Heart left ventricle (tissue), 16 donors: ENCODE measurements around the gene LTBP2. TPM values are rescaled to one million over a fixed set of nuclear protein-coding genes. Genes with fewer than 3 reads are reported as not detected.
A peak's percentile ranks its signal among the peaks of the same experiment; 100 is the strongest.

Experiments used
- ATAC-seq, 4 donors: fragments of 200-7000 bp; cut with Tn5 transposase; one replicate each; pipeline ENCODE4 v1.9.1; 2020 to 2022; ENCODE audit warnings: moderate library complexity in 4 of 4, mild to moderate bottlenecking in 3 of 4, moderate number of reproducible peaks in 1 of 4
- DNase-seq, 5 donors: peaks; one replicate each; pipeline ENCODE4 v3.0.0-alpha.2; 2020
- H3K27ac ChIP-seq, 12 donors: fragments of 200-600 bp; sonication (generic) in 4 of 12; one replicate each; pipeline versions ENCODE4 v1.5.0 to v1.8.0; 2016 to 2022; ENCODE audit warnings: mild to moderate bottlenecking in 2 of 12
- H3K27me3 ChIP-seq, 9 donors: fragments of 200-600 bp; sonication (generic) in 2 of 9; one replicate each; pipeline versions ENCODE4 v1.5.1 to v1.8.0; 2016 to 2022; ENCODE audit warnings: mild to moderate bottlenecking in 3 of 9
- H3K36me3 ChIP-seq, 9 donors: fragments of 200-600 bp; sonication (generic) in 2 of 9; one replicate each; pipeline versions ENCODE4 v1.5.0 to v1.8.0; 2018 to 2022; ENCODE audit warnings: mild to moderate bottlenecking in 2 of 9
- H3K4me1 ChIP-seq, 12 donors: fragments of 200-600 bp; sonication (generic) in 4 of 12; one replicate each; pipeline versions ENCODE4 v1.5.0 to v1.8.0; 2016 to 2022; ENCODE audit warnings: mild to moderate bottlenecking in 3 of 12
- H3K4me3 ChIP-seq, 12 donors: fragments of 200-600 bp; sonication (generic) in 4 of 12; one replicate each; pipeline versions ENCODE4 v1.5.0 to v1.8.0; 2017 to 2022; ENCODE audit warnings: mild to moderate bottlenecking in 9 of 12, moderate library complexity in 4 of 12
- H3K9me3 ChIP-seq, 12 donors: fragments of 200-600 bp; sonication (generic) in 4 of 12; one replicate each; pipeline versions ENCODE4 v1.5.0 to v1.8.0; 2016 to 2022; ENCODE audit warnings: mild to moderate bottlenecking in 1 of 12
- CTCF ChIP-seq, 12 donors: fragments of 200-600 bp; sonication (generic) in 4 of 12; IDR thresholded peaks; one replicate each; pipeline versions ENCODE4 v1.5.0 to v1.8.0; 2018 to 2022; ENCODE audit warnings: antibody characterized with exemption in 12 of 12, mild to moderate bottlenecking in 5 of 12
- POLR2A ChIP-seq, 2 donors: fragments of 450-650 bp; IDR thresholded peaks; one replicate each; pipeline ENCODE4 v1.6.1; 2017; ENCODE audit warnings: antibody characterized with exemption in 2 of 2, mild to moderate bottlenecking in 2 of 2, moderate library complexity in 2 of 2
- WGBS, 4 donors: extraction: QIAGEN DNeasy Blood & Tissue Kit in 2 of 4; methylation state at CpG; one replicate each; pipeline versions ENCODE4 v1.1.5 to v1.1.7; 2013 to 2018; 5-methylcytosine and 5-hydroxymethylcytosine counted together
- intact Hi-C, 10 donors: fragments of 100-400 bp; cut with DNase I; formaldehyde crosslinking; loops; one replicate each; pipeline versions ENCODE4 v1.11.1 to v1.14.2; 2022
- polyA plus RNA-seq, 2 donors: library from polyadenylated mRNA; stranded (reverse); fragments of 200-250 nt; gene quantifications; one replicate each; pipeline ENCODE4 v1.2.3, GENCODE V29; 2013
- total RNA-seq, 9 donors: library from RNA; depleted of rRNA in 2 of 9; stranded (reverse); fragments of >200 nt in 2 of 9; fragmentation: NEBNext Ultra II Directional in 3 of 9; extraction: Animal tissue kit (Norgen Biotek cat#: 25700) in 3 of 9; gene quantifications; one replicate each; pipeline versions ENCODE4 v1.1.0 to v1.2.4, GENCODE V29; 2016 to 2023
- donor health status: ischemic (EF 13 %, LVEDD 7.1; RV severe dilation, severe dysfunction).
- donor health status: healthy with polysubstance abuse.
- donor health status: DM: no; HTN: yes; CAD: no.
- donor health status: DM: no; HTN: no; CAD: no.
- donor health status: ischemic (EF 25% LVEDD 6.9; RV normal size, moderate dysfunction).
- donor health status: ischemic (EF 25% LVEDD 5.7; RV mildly dilated, moderate dysfunction).
- donor health status: healthy.
- donor health status: DM: yes; HTN: yes; CAD: no.
- donor health status: ischemic (EF 35%, LVEDD 5.7; RV mildly dilated, moderate dysfunction).
- donor health status: nonischemic (EF 11% LVEDD 7.7; RV severe dilation, severe dysfunction).
- donor health status: DM: yes; HTN: yes; CAD: no.
- donor health status: PGD.
- donor health status: ischemic (EF 29% LVEDD 5.4; RV normal size, mild dysfunction).
- donor health status: nonischemic (EF 23%, LVEDD 6.1; RV moderate dilation, normal function).

Gene LTBP2
- total and polyA plus RNA-seq, 11 donors = 4.0 to 69.1 (median 29.5) TPM

- intact Hi-C loops = loop anchor here in 1 of 10 donors (10.0 kb wide), 1 partner anchor 297 kb away; no protein-coding TSS in a partner anchor
- Histone ChIP-seq H3K9me3 (no peaks in the 10 kb centered on the region), H3K36me3 (peaks cover 0 to 62% (median 9%) of the 10 kb centered on the region in 9 donors), H3K4me3 (no peak overlapping the region), H3K27ac (no peak overlapping the region), H3K4me1 (peaks cover 0 to 5% (median 0%) of the 10 kb centered on the region in 12 donors), H3K27me3 (no peaks in the 10 kb centered on the region)
- WGBS, 4 donors = 61 to 67% (median 62%) methylated on average over 5 of the region's 5 CpGs
- ATAC-seq (no peak), DNase-seq (no peak)
- TF ChIP-seq CTCF (IDR thresholded peaks at IDR 0.05) (no peak), POLR2A (IDR thresholded peaks at IDR 0.05) (no peak)
These were observed 104.2 kb downstream of the LTBP2 start for GRCh38 chr14:74507840-74508239.

- Histone ChIP-seq H3K27ac (no peak overlapping the region), H3K4me1 (peaks cover 0 to 1% (median 0%) of the 10 kb centered on the region in 12 donors), H3K36me3 (peaks cover 0 to 66% (median 11%) of the 10 kb centered on the region in 9 donors), H3K4me3 (no peak overlapping the region), H3K27me3 (no peaks in the 10 kb centered on the region), H3K9me3 (no peaks in the 10 kb centered on the region)
- WGBS, 4 donors = 45 to 74% (median 54%) methylated on average over 8 of the region's 8 CpGs
- ATAC-seq = no peak
- intact Hi-C loops = loop anchor here in 1 of 10 donors (10.0 kb wide), 1 partner anchor 298 kb away; no protein-coding TSS in a partner anchor
- TF ChIP-seq CTCF (IDR thresholded peaks at IDR 0.05) = no peak
- TF ChIP-seq POLR2A (IDR thresholded peaks at IDR 0.05) = no peak
- DNase-seq = peak in 1 of 5 donors; percentile 10
These were observed 105.0 kb downstream of the LTBP2 start for GRCh38 chr14:74507085-74507484.

GRCh38 chr14:74506411-74506851, 105.6 kb downstream of the LTBP2 start:
- peak in 1 of 5 donors; percentile 57 for DNase-seq
- Histone ChIP-seq H3K4me3 (no peak overlapping the region), H3K36me3 (peaks cover 0 to 73% (median 11%) of the 10 kb centered on the region in 9 donors), H3K4me1 (peaks cover 0 to 3% (median 0%) of the 10 kb centered on the region in 12 donors), H3K9me3 (no peaks in the 10 kb centered on the region), H3K27ac (no peak overlapping the region), H3K27me3 (no peaks in the 10 kb centered on the region)
- intact Hi-C loops = loop anchor here in 1 of 10 donors (10.0 kb wide), 1 partner anchor 298 kb away; no protein-coding TSS in a partner anchor
- 82 to 95% (median 90%) methylated on average over 8 to 13 of the region's 13 CpGs for WGBS, 4 donors
- TF ChIP-seq POLR2A (IDR thresholded peaks at IDR 0.05) = no peak
- no peak for TF ChIP-seq CTCF (IDR thresholded peaks at IDR 0.05)
- no peak for ATAC-seq

- H3K9me3 ChIP-seq = no peaks in the 10 kb centered on the region
- peak in 2 of 5 donors; percentile 21 to 42 for DNase-seq
- TF ChIP-seq CTCF (IDR thresholded peaks at IDR 0.05) = no peak
- TF ChIP-seq POLR2A (IDR thresholded peaks at IDR 0.05) = no peak
- peaks cover 0 to 8% (median 0%) of the 10 kb centered on the region in 12 donors for H3K4me1 ChIP-seq
- no peak for ATAC-seq
- 82 to 85% (median 85%) methylated on average over 17 of the region's 17 CpGs for WGBS, 4 donors
- peaks cover 0 to 77% (median 11%) of the 10 kb centered on the region in 9 donors for H3K36me3 ChIP-seq
- intact Hi-C loops = loop anchor here in 1 of 10 donors (10.0 kb wide), 1 partner anchor 299 kb away; no protein-coding TSS in a partner anchor
- H3K27me3 ChIP-seq = no peaks in the 10 kb centered on the region
- no peak overlapping the region for H3K4me3 ChIP-seq
- H3K27ac ChIP-seq = no peak overlapping the region
These were observed 106.2 kb downstream of the LTBP2 start for GRCh38 chr14:74505831-74506230.
